Activated naive CD4-positive, alpha-beta T cell (primary cell): Measurements from ENCODE around the gene NAP1L4.

ENCODE experiments used
- DNase-seq, 4 experiments: peaks; one replicate each; lab custom pipeline; 2025; lab: John Stamatoyannopoulos, UW

Gene NAP1L4

GRCh38 chr11:3010521-3011275 is 18.6 kb upstream of the NAP1L4 start:
- DNase-seq, result no peak

GRCh38 chr11:3010004-3010403 is 17.9 kb upstream of the NAP1L4 start:
- DNase-seq, result no peak

GRCh38 chr11:3009481-3009880 is 17.4 kb upstream of the NAP1L4 start:
- no peak for DNase-seq

- DNase-seq, result no peak
Observed at GRCh38 chr11:3008746-3009336, 16.7 kb upstream of the NAP1L4 start.

GRCh38 chr11:3007404-3008010 is 15.4 kb upstream of the NAP1L4 start:
- no peak for DNase-seq

- no peak for DNase-seq
Observed at GRCh38 chr11:3006505-3007260, 14.6 kb upstream of the NAP1L4 start.

- DNase-seq, result no peak
Observed at GRCh38 chr11:3004481-3004880, 12.4 kb upstream of the NAP1L4 start.

GRCh38 chr11:3003396-3004231 is 11.5 kb upstream of the NAP1L4 start:
- DNase-seq, result no peak

- DNase-seq, result no peak
Observed at GRCh38 chr11:3002871-3003270, 10.7 kb upstream of the NAP1L4 start.

- DNase-seq, result no peak
Observed at GRCh38 chr11:3002351-3002861, 10.3 kb upstream of the NAP1L4 start.

- no peak for DNase-seq
Observed at GRCh38 chr11:3001496-3001895, 9.4 kb upstream of the NAP1L4 start.

GRCh38 chr11:3000032-3000961 is 8.2 kb upstream of the NAP1L4 start:
- no peak for DNase-seq

- no peak for DNase-seq
Observed at GRCh38 chr11:2999464-2999998, 7.4 kb upstream of the NAP1L4 start.

- DNase-seq, result no peak
Observed at GRCh38 chr11:2998073-2998850, 6.1 kb upstream of the NAP1L4 start.

GRCh38 chr11:2997406-2997805 is 5.3 kb upstream of the NAP1L4 start:
- no peak for DNase-seq

- no peak for DNase-seq
Observed at GRCh38 chr11:2996976-2997375, 4.8 kb upstream of the NAP1L4 start.

- DNase-seq, result no peak
Observed at GRCh38 chr11:2995893-2996554, 3.9 kb upstream of the NAP1L4 start.

- no peak for DNase-seq
Observed at GRCh38 chr11:2995031-2995561, 3.0 kb upstream of the NAP1L4 start.

GRCh38 chr11:2994336-2994730 is 2.2 kb upstream of the NAP1L4 start:
- no peak for DNase-seq
